Epithelial cell of prostate (primary cell): ENCODE results near the gene ERAL1.
"Not testable (repeated sequence)": the region's sequence is repeated elsewhere in the genome, so short reads cannot be mapped to it uniquely, and the experiment has no call there.

ENCODE experiments used
- DNase-seq: peaks from one replicate; pipeline ENCODE4 v3.0.0-alpha.2; 2011; ENCODE audit warnings: low read depth, low spot score
- H3K27ac ChIP-seq: fragments of 450-650 bp; 2 replicates; pipeline ENCODE4 v1.5.1; 2017; ENCODE audit warnings: mild to moderate bottlenecking

ERAL1 gene

DNA sequence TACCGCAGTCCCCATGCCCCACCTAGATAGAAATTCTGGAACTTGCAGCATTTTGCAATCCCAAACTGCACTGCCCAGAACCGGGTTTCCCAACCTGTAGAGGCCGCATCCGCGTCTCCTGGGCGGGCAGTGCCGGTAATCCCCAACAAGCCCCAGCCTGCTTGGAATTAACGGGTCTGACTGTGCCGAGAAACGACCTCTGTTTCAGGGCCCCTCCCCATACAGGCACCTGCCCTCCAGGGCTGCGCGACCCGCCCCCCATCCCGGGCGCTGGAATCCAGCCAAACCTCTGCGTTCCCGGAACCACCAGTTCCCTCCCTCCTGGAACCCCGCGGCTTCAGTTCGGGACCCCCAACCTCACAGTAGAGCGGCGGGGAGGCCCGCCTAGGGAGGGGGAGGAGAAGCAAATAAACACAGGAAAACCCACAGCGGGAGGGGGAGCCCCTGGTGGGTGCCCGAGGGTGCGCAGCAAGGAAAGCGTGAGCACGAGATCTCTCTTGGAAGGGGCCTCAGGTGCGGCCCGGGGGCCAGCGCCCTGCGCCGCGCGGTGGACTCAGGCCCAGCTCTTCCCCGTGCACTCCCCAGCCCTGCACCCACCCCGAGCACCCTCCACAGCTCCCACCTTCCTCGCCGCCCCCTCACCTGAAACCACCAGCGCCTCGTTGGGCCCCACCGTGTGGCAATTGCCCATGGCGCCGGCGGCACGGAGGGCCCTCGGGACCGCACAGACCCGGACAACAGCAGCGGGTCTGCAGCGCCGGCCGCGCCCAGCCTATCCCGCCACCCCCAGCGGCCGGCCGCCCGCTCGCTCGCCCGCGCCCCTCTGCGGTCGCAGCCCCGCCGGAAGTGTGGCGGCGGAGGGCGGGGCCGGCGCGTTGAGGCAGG, 42.3 kb downstream of the ERAL1 start, which contains the start of gene FLOT2:
FLOT2 (minus strand) TSS at position 850 of the 885 bp plus-strand sequence; CDS start at position 691, 159 bp downstream.
- H3K27ac ChIP-seq: peak within 1 kb of the TSS; percentile 97
- peak; percentile 64 for DNase-seq

DNA sequence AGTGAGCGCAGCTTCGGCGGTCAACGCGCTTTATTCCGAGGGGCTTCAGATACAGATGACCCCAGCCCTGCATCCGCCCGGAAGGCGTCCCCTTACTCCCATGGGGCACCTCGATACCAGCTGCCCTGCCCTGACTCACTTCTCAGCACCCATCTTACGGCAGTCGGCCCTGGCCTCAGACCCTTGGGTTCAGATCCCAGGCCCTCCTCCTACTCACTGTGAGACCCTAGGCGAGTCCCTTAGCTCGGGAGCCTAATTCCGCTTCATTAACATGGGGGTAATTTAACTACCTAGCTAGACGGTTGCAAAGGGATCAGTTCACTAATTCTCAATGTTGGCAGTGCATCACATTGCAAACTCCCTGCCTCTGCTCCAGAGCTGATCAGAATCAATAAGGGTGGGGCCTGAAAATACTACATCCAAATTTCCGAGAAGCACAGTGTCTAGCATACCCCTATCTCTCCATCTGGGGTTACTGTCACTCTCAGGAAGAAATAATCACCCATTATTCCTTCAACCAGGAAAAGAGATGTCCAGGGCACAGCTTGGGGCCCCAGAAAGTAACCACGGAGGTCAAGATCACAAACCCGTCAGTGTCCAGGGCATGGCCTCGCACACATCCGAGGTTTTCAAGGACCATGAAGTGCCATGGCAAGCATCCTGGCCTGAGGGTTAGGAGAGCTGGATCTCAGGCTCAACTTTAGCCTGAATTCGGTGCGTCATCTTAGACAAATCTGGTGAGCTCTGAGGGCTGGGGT, 43.1 kb downstream of the ERAL1 start:
- H3K27ac ChIP-seq: peak overlapping the region; percentile 97
- DNase-seq: no peak

DNA sequence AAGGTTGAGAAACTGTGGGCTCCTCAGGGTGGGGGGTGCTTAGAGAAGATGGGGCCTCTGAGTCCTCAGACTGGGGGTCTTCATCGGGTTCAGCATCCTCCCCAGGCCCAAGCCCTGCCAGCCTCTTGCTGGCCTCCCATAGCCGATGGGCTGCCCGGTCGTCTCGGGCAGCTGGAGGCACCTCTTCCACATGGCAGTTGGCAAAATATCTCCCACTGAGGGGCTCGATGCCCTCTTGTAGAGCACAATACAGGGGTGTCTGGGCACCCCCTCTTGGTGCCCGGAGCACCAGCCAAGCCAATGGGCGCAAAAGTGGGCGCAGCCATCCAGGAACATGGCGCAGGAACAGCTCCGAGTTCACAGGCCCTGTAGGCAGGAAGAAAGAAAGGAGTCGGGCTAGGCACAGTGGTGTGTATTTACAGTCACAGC, 43.7 kb downstream of the ERAL1 start:
- no peak for DNase-seq
- no peak overlapping the region for H3K27ac ChIP-seq

DNA sequence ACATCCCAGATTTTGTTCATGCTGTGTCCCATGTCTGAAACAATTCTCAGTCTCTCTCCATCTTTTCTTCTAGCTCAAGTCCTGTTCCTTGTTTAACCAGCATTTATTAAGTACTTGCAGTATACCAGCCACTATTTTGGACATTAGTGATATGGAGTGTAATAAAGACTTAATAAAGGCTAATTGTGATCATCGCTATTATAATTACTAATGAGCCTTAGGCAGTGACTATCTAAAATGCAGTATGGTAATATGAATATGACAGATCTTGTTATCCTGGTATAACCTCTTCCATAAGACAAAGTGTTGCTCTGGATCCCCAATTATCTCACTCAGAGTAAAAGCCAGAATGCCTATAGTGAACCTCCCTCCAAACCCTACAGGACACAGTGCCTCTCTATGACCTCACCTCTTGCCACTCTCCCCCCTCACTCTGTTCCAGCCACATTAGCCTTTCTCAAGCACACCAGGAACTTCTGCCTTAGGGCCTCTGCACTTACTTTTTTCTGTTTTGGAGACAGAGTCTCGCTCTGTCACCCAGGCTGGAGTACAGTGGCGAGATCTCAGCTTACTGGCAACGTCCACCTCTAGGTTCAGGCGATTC, 44.5 kb downstream of the ERAL1 start:
- DNase-seq: no peak
- no peak overlapping the region for H3K27ac ChIP-seq

DNA sequence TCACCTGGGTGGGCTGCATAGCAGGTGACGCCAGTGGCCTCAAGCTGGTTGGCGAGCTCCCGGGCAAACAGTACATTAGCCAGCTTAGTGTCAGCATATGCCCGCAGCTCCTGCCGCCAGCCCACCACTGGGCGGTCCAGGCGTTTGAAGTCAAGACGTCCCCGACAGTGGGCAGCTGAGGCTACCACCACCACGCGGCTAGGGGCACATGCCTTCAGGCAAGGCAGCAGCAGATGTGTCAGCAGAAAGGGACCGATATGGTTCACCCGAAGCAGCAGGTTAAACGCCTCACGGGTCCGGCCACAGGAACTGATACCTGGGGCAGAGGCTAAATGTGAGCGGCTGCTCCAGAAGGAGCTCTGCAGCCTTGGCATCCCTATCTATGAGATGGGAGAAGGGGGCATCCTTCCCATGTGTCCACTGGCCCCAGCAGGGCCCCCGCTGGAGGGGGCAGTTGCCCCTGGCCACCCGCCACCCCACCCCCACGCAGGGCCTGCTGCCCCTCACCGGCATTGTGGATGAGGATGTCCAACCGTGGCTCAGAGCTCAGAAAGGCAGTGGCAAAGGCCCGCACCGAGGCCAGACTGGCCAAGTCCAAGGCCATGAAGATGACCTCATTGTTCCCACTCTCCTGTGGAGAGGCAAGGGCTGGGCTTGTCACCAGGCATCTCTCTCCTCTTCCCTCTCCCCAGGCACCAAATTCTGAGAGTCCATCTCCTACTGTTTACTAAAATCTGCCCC, 46.3 kb downstream of the ERAL1 start:
- H3K27ac ChIP-seq: no peak overlapping the region
- DNase-seq: no peak

DNA sequence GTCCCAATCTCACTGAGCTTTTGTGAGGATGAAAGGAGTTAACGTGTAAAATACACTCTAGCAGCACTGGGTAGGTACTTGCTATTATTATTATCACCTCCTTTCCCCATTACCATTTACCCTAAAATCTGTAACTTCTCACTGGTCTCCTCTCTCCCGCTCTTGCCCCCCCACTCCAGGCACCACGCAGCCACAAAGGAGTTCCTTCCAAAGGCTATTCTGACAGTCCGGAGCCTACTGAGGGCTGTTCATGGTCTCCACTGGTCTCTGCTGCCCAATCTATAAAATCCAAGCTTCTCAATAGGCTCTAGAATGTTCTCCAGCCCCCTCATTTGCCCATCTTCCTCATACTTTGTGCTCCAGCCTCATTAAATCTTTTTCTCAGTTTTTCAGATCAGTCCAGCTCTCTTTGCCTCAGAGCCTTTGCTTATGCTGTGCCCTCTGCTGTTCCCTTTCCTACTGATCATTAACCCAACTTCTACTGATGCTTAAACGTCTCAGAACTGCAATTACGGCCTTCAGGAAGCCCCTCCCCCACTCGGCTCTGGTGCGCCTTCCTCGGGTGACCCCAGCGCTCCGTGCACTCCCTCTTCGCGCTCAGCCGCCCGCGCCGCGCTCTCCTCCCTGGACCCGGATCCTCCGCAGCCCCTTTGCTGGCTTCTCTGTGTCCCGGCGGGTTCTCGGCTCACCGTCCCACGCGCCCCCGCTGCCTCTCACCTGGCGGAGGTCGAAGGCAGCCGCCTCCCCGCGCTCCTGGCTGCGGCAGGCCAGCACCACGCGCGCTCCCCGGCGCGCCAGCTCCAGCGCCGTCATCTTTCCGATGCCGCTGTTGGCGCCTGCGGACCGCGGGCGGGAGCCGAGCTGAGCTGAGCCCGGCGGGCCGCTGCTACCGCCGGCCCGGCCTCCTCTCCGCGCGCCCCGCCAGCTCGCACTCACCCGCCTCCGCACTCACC, 47.3 kb downstream of the ERAL1 start:
- H3K27ac ChIP-seq: peak overlapping the region; percentile 25
- no peak for DNase-seq

DNA sequence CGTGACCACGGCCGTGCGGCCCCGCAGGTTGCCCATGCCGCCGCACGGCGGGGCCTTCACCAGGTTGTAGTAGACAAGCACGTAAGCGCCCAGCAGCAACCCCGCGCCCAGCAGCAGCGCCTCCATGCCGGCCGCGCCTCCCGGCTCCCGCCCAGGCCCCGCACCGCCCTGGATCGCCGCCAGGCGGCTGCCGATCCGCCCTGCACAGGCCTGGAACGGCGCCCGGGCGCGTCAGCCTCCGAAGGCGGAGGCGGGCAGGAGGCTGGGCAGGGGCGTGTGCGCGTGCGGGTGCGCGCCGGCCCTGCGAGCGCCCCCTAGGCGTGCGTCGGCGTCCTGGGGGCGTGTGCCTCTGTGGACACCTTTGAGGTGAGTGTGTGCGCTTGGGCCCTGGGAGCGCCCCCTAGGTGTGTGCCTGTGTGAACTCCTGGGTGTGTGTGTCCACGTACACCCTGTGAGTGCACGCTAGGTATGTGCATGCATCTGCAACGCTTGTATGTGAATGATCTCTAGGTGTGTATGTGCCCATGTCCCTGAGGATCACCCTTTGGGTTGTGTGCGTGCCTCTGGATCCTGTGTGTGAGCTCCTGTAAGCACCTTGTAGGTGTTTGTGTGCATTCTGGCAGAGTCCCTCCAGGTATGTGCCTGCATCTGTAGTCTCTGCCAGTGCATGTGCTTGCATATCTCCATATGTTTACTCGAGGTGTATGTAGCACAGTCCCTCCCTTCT, 48.2 kb downstream of the ERAL1 start, which contains the start of gene DHRS13:
DHRS13 (minus strand) TSS at position 261 of the 727 bp plus-strand sequence; CDS start at position 126, 135 bp downstream.
- peak within 1 kb of the TSS; percentile 25 for H3K27ac ChIP-seq
- DNase-seq: peak; percentile 72

DNA sequence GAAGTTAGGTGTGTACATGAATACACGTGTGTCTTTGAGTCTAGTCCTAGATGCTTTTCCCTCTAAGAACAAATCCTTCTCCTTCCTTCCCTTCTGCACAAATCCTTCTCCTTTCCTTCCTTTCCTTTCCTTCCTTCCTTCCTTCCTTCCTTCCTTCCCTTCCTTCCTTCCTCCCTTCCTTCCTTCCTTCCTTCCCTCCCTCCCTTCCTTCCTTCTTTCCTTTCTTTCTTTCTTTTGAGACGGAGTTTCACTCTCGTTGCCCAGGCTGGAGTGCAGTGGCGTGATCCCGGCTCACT, 48.7 kb downstream of the ERAL1 start:
- H3K27ac ChIP-seq, DNase-seq: not testable (repeated sequence)

DNA sequence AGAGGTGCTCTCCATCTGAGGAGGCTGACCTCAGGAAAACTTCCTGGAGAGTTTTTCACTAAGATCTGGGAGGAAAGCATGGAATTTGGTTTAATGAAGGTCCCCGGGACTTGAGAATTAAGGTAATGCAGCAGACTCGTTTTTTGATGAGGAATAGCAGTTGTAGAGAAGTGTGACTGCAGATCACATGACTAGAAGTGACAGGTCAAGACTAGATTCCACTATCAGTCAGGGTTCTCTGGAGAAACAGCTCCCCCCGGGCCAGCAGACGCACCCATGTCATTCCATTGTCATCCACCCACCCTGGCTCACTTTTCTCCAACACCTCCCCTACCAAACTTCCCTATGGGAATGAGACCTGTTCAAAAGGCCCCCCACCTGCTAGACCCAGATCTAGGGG, 50.0 kb downstream of the ERAL1 start:
- no peak overlapping the region for H3K27ac ChIP-seq
- no peak for DNase-seq

DNA sequence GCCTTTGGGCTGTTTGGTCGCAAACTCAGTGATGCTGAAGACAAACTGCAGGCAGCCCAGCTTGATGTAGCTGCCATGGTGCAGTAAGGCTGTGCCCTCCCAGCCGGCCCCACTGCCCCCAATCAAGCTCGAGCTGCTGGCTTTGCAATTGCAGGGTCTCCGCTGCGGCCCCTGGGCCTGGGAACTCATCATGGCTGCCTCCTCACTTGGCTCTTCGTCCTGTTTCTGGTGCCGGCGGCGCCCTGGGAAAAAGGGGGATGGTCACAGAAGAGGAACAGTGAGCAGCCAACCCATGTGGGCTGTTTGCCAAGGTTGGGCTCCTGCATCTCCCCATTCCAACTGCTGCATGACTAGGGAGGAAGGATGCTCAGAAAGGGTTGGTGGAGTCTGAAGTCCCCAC, 51.5 kb downstream of the ERAL1 start:
- DNase-seq: no peak
- no peak overlapping the region for H3K27ac ChIP-seq

DNA sequence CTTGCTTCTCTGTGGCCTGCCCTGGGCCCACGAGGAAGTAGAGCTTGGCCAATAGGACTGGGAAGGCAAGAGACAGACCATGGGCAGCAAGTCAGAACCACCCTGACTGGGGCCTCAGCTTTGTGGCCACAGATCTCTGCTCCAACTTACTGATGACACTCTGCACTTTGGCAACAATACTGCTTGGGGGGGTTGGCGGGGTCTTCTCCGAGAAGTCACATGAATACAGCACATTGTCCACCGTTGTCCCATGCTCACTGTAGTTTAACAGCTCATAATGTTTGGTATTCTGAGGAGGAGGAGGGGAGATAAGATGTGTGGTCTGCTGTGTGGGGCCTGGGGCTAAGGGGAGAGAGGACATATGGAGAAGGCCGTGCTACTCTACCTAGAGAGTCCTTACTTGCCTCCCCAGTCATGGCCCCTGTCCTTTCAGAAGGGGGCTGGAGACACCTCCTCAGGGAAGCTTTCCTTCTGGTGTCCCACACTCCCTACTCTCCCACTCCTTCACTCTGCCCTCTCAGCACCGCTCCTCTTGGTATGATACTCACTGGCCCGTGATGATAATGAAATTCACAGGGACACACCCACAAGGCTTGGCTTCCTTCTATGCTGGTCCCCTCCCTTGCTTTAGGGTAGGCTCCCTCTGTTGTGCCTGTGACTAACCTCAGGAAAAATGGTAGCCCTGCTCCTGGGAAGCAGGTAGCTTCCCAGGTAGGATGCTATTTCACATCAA, 52.1 kb downstream of the ERAL1 start:
- DNase-seq: no peak
- H3K27ac ChIP-seq: no peak overlapping the region

DNA sequence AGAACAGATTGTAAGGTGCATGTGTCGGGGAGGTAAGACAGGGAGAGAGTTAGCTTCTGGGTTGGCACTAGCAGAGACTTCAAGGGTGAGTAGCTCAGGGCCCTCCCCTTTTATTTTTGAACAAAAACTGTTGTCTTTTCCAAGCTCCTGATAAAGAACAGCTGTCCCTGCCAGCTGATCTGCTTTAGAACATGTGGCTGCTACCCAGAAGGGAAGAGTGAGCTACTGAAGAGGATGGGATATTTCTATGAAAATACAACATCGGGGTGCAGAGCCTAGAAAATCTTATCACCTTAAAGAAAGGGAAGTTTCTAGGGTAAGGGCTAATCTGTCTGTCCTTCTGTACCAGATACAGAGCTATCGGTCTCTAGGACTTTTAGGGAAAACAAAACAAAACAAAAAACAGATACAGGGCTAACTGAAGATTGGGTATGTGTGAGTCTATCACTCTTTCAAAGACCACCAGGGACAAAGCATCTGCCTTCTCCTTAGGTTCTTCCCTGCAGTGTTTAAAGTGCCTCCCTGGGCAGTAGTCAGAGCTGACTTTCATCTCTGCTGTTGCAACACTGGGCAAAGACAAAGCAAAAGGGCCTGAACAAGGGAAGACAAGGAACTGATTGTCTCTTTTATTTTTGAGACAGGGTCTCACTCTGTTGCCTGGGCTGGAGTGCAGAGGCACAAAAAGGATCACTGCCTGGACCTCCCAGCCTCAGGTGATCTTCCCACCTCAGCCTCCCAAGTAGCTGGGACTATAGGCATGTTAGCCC, 53.1 kb downstream of the ERAL1 start:
- no peak overlapping the region for H3K27ac ChIP-seq
- no peak for DNase-seq

DNA sequence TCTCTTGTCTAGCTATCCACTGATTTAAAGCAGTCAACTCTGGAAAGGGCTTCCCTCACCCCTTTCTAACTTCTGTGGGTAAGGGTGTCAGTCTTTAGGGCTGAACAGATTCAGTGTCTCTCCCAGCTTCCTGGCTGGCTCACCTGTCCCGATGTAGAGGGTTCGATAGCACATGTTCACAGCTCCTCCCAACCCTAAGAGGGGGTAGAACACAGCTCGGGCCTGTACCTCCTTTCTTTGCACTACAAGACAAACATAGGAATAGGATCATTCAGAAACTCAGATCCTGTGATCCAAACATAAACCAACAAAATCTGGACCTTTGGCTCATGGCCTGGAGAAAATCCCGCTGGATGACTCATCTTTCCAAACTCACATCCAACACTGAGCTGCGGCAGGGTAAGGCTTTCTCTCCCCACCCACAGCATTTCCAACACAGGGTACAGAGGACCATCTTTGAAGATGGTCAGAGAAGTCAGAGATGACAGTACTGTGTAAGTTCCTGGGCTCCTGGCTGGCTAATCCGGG, 53.9 kb downstream of the ERAL1 start:
- no peak overlapping the region for H3K27ac ChIP-seq
- DNase-seq: no peak

DNA sequence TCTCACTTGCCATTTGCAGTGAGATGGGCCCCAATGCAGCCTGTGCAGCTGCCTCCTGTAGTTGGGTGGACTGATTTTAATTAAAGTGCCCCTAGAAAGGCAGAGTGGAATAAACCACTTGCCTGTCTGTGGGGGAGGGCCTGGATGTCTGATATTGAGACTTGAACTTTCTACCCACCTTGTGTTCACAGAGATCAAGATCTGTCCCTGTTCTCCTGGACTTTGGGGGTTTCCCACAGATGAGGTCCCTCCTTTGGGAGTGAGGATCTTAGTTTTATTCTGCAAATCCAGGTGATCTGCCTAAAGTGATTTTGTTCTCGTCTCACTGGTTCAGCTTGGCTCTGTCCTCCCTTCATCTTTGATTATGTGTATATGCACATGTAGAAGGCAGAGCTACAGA, 55.7 kb downstream of the ERAL1 start:
- DNase-seq: no peak
- no peak overlapping the region for H3K27ac ChIP-seq
